ENCODE results near the gene CHD9. TPM values are rescaled to one million over a fixed set of nuclear protein-coding genes. Genes with fewer than 3 reads are reported as not detected.
A peak's percentile ranks its signal among the peaks of the same experiment; 100 is the strongest.
"Not testable (repeated sequence)": the region's sequence is repeated elsewhere in the genome, so short reads cannot be mapped to it uniquely, and the experiment has no call there.

CHD9 gene
- total RNA-seq, 1 donor from 2014 or later: 81.4 TPM

DNA sequence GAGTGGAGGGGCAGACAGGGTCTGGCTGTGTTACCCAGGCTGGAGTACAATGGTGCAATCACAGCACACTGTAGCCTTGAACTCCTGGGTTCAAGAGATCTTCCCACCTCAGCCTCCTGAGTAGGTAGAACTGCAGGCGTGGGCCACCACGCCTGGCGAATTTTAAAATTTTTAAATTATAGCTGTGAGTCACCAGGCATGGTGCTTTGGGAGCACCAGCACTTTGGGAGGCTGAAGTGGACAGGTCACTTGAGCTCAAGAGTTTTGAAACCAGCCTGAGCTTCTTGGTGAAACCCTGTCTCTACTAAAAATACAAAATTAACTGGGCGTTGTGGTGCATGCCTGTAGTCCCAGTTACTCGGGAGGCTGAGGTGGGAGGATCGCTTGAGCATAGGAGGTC lies 114.0 kb downstream of the CHD9 start:
- intact Hi-C loops (cut with DNase I): no loop called here
- H3K36me3 ChIP-seq: peaks cover 8% of the 10 kb centered on the region
- peaks cover 19% of the 10 kb centered on the region for H3K4me1 ChIP-seq
- no peak overlapping the region for H3K4me3 ChIP-seq
- ATAC-seq (peak; percentile 75), DNase-seq (no peak)
- H3K9me3 ChIP-seq: no peaks in the 10 kb centered on the region
- no peaks in the 10 kb centered on the region for H3K27me3 ChIP-seq
- no peak overlapping the region for H3K27ac ChIP-seq
- TF ChIP-seq, protein P1, sequence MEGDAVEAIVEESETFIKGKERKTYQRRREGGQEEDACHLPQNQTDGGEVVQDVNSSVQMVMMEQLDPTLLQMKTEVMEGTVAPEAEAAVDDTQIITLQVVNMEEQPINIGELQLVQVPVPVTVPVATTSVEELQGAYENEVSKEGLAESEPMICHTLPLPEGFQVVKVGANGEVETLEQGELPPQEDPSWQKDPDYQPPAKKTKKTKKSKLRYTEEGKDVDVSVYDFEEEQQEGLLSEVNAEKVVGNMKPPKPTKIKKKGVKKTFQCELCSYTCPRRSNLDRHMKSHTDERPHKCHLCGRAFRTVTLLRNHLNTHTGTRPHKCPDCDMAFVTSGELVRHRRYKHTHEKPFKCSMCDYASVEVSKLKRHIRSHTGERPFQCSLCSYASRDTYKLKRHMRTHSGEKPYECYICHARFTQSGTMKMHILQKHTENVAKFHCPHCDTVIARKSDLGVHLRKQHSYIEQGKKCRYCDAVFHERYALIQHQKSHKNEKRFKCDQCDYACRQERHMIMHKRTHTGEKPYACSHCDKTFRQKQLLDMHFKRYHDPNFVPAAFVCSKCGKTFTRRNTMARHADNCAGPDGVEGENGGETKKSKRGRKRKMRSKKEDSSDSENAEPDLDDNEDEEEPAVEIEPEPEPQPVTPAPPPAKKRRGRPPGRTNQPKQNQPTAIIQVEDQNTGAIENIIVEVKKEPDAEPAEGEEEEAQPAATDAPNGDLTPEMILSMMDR (IDR thresholded peaks at IDR 0.05): no peak

DNA sequence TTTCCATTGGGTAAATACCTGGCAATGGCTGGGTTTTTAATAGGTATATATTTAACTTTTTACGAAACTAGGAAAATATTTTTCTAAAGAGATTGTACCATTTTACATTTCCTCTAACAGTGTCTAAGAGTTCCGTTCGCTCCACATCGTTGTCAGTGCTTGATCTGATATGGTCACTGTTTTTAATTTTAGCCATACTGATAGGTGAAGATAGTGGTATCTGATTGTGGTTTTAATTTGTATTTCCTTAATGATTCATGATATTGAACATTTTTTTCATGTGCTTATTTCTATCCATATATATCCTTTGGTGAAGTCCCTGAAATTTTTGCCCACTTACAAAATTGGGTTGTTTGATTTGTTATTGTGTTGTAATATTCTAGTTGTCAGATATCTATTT lies 117.7 kb downstream of the CHD9 start:
- no peaks in the 10 kb centered on the region for H3K9me3 ChIP-seq

DNA sequence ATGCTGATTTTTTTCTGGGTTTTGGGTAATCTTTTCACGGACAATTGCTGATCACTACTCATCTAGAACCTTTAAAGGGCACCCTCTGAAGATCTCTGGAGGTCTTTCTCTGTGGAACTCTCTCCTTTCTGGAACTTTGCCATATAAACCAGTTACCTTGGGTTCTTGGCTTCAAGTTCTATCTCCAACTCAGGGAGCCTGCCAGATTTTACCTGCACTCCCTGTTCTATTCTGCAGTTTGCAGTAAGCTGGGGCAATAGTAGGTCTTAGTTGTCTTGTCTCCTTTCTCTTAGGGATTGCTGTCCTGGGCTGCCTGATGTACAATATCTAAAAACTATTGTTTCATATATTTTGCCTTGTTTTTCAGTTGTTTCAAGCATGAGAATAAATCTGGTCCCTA lies 120.3 kb downstream of the CHD9 start:
- intact Hi-C loops (cut with DNase I): no loop called here
- no peak overlapping the region for H3K4me3 ChIP-seq
- TF ChIP-seq, protein P1 (IDR thresholded peaks at IDR 0.05): no peak
- H3K4me1 ChIP-seq: peaks cover 8% of the 10 kb centered on the region
- no peaks in the 10 kb centered on the region for H3K27me3 ChIP-seq
- H3K9me3 ChIP-seq: no peaks in the 10 kb centered on the region
- DNase-seq (no peak), ATAC-seq (no peak)
- no peak overlapping the region for H3K27ac ChIP-seq
- peaks cover 6% of the 10 kb centered on the region for H3K36me3 ChIP-seq

More for the DNA sequence above, 117.7 kb downstream of the CHD9 start:
- DNase-seq (no peak), ATAC-seq (no peak)
- no peaks in the 10 kb centered on the region for H3K27me3 ChIP-seq
- intact Hi-C loops (cut with DNase I): no loop called here
- H3K4me1 ChIP-seq: peaks cover 19% of the 10 kb centered on the region
- H3K4me3 ChIP-seq: no peak overlapping the region
- TF ChIP-seq, protein P1 (IDR thresholded peaks at IDR 0.05): no peak
- H3K36me3 ChIP-seq: peaks cover 6% of the 10 kb centered on the region
- no peak overlapping the region for H3K27ac ChIP-seq

DNA sequence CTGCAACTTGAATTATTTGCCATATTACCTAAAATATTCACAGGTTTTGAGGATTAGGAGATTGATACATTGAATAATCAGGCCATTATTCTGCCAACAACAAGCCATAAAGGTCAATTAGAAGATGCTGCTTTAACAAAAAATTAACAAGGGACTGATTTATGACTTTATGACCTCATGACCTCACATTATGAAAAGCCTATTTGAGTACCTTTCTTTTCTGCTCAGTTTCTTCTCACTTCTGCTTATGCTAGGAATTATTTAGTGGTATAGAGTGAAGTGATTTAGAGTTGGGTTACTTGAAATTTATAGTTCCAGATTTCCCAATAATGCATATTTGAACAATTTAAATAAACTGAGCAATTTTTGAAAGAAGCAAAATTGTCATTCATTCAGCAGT lies 121.6 kb downstream of the CHD9 start:
- no peak overlapping the region for H3K4me3 ChIP-seq
- H3K9me3 ChIP-seq: no peaks in the 10 kb centered on the region
- ATAC-seq (no peak), DNase-seq (no peak)
- H3K4me1 ChIP-seq: no peaks in the 10 kb centered on the region
- H3K27me3 ChIP-seq: no peaks in the 10 kb centered on the region
- intact Hi-C loops (cut with DNase I): no loop called here
- TF ChIP-seq, protein P1 (IDR thresholded peaks at IDR 0.05): no peak
- peaks cover 6% of the 10 kb centered on the region for H3K36me3 ChIP-seq
- no peak overlapping the region for H3K27ac ChIP-seq

DNA sequence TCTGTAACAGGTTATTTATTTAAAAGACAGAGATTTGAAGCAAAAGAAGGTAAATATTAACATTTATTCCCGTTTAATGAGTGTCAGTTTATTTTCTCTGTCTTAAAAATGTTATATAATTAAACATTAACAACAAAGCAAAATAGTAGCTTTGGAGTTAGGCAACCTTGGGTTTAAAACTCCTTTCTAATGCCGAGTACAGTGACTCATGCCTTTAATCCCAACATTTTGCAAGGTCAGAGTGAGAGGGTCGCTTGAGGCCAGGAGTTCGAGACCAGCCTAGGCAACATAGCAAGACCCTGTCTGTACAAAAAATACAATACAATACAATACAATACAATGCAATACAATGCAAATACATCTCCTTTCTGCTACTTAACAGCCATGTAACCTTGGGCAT lies 128.7 kb downstream of the CHD9 start:
- TF ChIP-seq, protein P1 (IDR thresholded peaks at IDR 0.05): no peak
- Histone ChIP-seq H3K36me3 (no peaks in the 10 kb centered on the region), H3K27ac (no peak overlapping the region), H3K27me3 (no peaks in the 10 kb centered on the region), H3K4me1 (no peaks in the 10 kb centered on the region), H3K4me3 (no peak overlapping the region), H3K9me3 (no peaks in the 10 kb centered on the region)
- DNase-seq: no peak
- ATAC-seq: no peak
- intact Hi-C loops (cut with DNase I): no loop called here

DNA sequence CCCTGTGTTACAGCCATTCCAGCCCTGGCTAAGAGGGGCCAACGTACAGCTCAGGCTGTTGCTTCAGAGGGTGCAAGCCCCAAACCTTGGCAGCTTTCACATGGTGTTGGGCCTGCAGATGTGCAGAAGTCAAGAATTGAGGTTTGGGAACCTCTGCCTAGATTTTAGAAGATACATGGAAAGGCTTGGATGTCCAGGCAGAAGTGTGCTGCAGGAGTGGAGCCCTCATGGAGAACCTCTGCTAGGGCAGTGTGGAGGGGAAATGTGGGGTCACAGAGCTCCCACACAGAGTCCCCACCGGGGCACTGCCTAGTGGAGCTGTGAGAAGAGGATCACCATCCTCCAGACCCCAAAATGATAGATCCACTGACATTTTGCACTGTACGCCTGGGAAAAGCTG lies 130.9 kb downstream of the CHD9 start:
- H3K27me3 ChIP-seq; intact Hi-C loops (cut with DNase I); H3K36me3 ChIP-seq; H3K4me1 ChIP-seq; DNase-seq; H3K9me3 ChIP-seq; H3K4me3 ChIP-seq; ATAC-seq; H3K27ac ChIP-seq: not testable (repeated sequence)

Data from upper lobe of right lung (tissue), 1 donor.